ENCODE data around the gene STEAP1B.
"Not testable (repeated sequence)": the region's sequence is repeated elsewhere in the genome, so short reads cannot be mapped to it uniquely, and the experiment has no call there.

STEAP1B gene

GRCh38 chr7:22496296-22496888 lies 3.6 kb downstream of the STEAP1B start:
- DNase-seq, result not testable (repeated sequence)

- DNase-seq, result not testable (repeated sequence)
Measured at GRCh38 chr7:22493160-22493925, 6.6 kb downstream of the STEAP1B start.

GRCh38 chr7:22488643-22489462 lies 11.1 kb downstream of the STEAP1B start:
- DNase-seq, result peak; percentile 57

GRCh38 chr7:22487978-22488642 lies 11.9 kb downstream of the STEAP1B start:
- DNase-seq, result no peak

- DNase-seq, result no peak
Measured at GRCh38 chr7:22486597-22486996, 13.4 kb downstream of the STEAP1B start.

GRCh38 chr7:22485189-22485588 lies 14.8 kb downstream of the STEAP1B start:
- no peak for DNase-seq

GRCh38 chr7:22482503-22482902 lies 17.5 kb downstream of the STEAP1B start:
- no peak for DNase-seq

- DNase-seq, result no peak
Measured at GRCh38 chr7:22481726-22482125, 18.3 kb downstream of the STEAP1B start.

GRCh38 chr7:22480523-22481075 lies 19.4 kb downstream of the STEAP1B start:
- no peak for DNase-seq

GRCh38 chr7:22477876-22478450 lies 22.0 kb downstream of the STEAP1B start:
- no peak for DNase-seq

GRCh38 chr7:22477262-22477661 lies 22.7 kb downstream of the STEAP1B start:
- DNase-seq, result no peak

GRCh38 chr7:22476824-22477223 lies 23.2 kb downstream of the STEAP1B start:
- DNase-seq, result no peak

GRCh38 chr7:22474645-22475044 lies 25.3 kb downstream of the STEAP1B start:
- no peak for DNase-seq

- no peak for DNase-seq
Measured at GRCh38 chr7:22470981-22471380, 29.0 kb downstream of the STEAP1B start.

GRCh38 chr7:22469371-22470143 lies 30.4 kb downstream of the STEAP1B start:
- no peak for DNase-seq

- DNase-seq, result no peak
Measured at GRCh38 chr7:22468609-22469008, 31.4 kb downstream of the STEAP1B start.

GRCh38 chr7:22464299-22464698 lies 35.7 kb downstream of the STEAP1B start:
- DNase-seq, result no peak

- no peak for DNase-seq
Measured at GRCh38 chr7:22460363-22460988, 39.5 kb downstream of the STEAP1B start.

GRCh38 chr7:22457471-22457870 lies 42.5 kb downstream of the STEAP1B start:
- no peak for DNase-seq

- no peak for DNase-seq
Measured at GRCh38 chr7:22454446-22454845, 45.5 kb downstream of the STEAP1B start.

- DNase-seq, result no peak
Measured at GRCh38 chr7:22452960-22453558, 46.9 kb downstream of the STEAP1B start.

Data from activated CD4-positive, alpha-beta T cell treated with anti-CD3 and anti-CD28 coated beads, Interleukin-2, amount 50 U/mL, for 1 hour (primary cell).